Stimulated activated CD4-positive, alpha-beta T cell treated with anti-CD3 and anti-CD28 coated beads, Interleukin-2, amount 100 ng/mL, for 24 hours (primary cell): ENCODE measurements around the gene PRR5.
"Not testable (repeated sequence)": the region's sequence is repeated elsewhere in the genome, so short reads cannot be mapped to it uniquely, and the experiment has no call there.

ENCODE experiments used
- DNase-seq, 2 donors: peaks; one replicate each; pipeline ENCODE4 v3.0.0-alpha.2; 2020

Gene PRR5

GRCh38 chr22:44736581-44737405, 34.8 kb downstream of the PRR5 start:
- DNase-seq, result no peak

DNA sequence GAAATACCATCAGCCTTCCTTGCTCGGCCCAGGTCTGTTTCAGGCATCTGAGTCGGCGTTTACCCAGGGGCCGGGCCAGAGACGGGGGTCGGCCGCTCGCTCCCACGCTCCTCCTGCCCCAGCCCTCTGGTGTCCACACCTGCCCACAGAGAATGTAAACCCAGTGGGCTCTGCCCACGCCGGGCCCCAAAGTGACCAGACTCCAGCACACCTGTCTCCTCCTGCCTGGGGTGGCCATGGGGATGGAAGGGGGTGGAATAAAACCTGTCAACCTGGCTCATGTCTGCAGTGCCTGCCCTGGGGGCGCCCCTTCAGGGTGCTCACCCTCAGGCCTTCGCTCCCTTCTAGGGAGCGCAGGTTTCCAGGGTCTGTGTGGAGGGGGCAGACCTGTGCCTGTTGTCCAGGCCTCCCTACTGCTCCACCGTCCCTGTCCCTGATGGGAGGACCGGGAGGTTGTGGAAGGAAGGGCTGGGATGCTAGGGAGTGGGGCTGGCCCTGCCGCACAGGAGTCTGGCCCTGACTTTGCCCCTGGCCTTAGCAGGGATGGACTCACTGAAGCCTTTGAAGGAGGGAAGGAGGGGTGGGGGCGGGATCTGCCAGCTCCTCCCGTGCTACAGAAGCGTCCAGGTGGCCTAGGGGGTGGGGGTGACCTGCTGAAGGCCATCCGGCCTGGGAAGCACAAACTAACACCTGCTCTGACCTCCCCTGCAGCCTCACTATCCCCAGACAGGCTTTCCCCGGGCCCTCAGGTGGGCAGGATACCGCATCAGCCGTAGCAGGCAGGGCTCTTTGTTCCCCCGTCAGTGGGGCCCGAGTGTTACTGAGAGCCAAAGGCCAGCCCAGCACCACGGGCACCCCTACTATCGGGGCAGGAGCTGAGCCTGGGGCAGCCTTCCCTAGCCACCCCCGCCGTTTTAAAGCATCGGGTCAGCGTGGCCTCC, 35.7 kb downstream of the PRR5 start:
- no peak for DNase-seq

DNA sequence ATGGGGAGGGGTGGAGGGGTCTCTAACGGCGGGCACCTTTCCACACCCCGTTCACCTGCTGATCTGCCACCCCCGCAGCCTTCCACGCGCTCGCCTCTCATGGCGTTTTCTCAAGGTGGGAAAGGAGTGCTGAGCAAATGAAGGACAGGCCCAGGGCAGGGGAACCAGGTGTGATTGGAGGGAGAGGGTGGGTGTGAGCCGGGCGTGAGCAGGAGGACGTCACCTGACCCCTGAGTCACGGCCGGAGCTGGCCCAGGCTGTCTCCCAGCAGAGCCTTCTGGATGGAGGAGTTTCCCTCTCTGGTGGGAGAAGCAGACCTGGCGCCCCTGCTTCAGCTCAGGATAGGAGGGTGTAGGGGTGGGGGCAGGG, 36.3 kb downstream of the PRR5 start:
- no peak for DNase-seq

- no peak for DNase-seq
Measured at GRCh38 chr22:44739024-44739423, 37.0 kb downstream of the PRR5 start.

DNA sequence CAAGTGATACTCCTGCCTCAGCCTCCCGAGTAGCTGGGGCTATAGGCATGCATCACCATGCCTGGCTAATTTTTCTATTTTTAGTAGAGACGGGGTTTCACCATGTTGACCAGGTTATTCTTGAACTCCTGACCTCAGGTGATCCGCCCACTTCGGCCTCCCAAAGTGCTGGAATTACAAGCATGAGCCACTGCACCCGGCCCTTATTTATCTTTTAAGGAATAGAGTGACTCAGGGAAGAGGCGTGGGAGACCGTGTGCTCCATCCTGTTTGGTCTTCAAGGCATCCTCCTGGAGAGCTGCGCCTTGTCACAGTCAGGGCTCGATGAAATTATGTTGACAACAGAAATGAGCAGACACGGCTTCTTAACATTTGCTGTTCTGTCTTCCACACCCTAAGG, 37.7 kb downstream of the PRR5 start:
- DNase-seq, result not testable (repeated sequence)

DNA sequence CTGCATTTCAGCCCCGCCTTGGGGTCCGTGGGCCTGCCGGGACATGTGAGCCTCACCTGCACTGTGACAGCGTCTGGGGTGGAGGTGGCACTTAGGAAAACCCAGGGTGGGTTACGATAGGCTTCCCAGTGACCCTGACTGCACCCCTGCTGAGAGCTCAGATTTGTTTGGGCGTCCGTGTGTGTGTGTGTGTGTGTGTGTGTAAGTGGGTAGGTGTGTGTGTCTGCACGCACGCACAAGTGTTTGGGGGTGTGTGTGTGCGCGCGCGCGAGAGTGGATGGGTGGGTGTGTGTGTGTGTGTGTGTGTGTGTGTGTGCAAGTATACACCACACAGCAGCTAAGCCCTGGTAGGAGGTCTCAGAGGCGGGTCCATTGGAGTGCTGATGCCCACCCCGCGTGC, 38.3 kb downstream of the PRR5 start:
- no peak for DNase-seq

GRCh38 chr22:44741929-44742328, 39.9 kb downstream of the PRR5 start:
- no peak for DNase-seq

DNA sequence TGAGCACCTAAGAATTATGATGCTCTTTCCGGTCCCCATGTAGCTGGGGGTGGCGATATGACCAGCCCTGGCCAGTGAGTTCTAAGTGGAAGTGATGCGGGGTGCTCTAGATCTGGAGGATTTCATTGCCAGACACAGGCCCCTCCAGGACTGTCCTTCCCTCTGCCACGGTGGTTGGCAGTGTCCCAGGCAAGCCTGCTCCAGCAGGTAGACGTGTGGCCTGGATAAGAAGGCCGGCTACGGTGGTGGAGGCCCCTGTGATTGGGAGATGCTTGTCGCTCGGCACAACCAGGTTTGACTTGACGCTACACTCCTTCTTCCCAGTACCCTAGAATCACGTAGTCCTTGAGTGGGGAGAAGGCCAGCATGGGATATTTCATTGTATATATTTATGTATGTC, 41.2 kb downstream of the PRR5 start:
- DNase-seq, result no peak

- no peak for DNase-seq
Measured at GRCh38 chr22:44743804-44744211, 41.8 kb downstream of the PRR5 start.

DNA sequence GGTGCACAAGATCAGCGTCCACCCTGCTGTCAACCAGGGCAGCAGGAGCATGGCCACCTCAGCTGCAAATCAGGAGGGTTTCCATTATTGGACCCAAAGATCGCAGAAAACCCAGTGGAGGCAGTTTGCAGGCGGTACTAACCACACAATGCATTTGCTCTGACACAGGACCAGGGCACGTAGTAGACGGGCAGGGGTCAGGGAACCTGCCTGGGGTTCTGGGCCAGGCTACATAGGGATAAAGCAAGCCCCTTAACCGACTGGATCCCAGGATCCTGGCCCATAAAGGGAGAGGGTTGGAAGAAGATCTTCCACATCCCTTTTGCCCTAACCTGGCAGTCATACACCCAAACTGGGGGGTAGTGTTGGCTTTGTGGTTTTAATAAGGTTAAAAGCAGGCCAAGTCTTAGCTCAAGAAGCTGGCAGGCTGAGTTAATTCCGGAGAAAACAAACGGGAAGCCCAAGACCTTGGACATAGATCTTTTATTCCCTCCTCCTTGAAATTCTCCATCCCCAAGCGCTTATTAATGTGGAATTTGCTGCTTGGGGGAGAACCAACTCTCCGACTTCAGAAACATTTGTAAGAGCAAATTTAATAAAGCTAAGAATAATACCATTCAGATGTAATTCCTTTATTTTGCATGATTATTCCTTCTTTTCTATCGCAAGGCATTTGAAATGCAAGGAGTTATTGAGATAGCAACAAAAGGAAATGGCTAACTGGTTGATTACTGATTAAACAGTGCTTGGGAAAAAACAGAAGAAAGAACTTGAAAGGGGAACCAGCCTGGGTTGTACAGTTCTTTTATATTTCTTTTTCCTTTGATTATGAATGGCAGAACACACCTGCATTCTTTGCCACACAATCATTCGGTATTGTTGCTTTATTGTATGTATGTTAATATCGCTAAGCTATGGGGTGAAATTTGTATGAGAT, 44.1 kb downstream of the PRR5 start:
- DNase-seq, result no peak

DNA sequence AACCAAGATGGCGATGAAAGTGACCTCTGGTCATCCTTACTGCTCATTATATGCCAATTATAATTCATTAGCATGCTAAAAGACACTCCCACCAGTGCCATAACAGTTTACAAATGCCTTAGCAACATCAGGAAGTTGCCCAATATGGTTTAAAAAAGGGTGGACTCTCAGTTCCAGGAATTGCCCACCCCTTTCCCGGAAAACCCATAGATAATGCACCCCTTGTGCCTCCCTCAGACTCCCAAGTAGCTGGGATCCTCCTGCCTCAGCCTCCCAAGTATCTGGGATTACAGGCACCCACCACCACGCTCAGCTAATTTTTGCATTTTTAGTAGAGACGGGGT, 45.8 kb downstream of the PRR5 start:
- not testable (repeated sequence) for DNase-seq

DNA sequence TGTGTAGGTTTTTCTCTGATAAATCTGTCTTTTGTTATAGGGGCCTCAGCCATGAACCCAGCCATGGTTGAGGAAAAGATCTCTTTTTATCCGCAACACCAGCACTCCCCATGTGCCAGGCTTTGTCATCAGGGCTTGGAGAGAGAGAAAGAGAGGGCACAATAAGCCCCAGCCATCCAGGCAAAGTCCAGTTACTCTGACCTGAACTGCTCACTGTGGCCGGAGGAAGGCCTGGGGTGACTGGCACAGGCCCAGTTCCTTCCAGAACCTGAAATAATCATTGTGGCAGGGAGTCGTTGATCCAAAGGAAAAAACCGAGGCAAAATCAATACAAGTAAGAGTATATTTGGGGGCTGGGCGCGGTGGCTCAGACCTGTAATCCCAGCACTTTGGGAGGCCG, 46.5 kb downstream of the PRR5 start:
- DNase-seq, result no peak

DNA sequence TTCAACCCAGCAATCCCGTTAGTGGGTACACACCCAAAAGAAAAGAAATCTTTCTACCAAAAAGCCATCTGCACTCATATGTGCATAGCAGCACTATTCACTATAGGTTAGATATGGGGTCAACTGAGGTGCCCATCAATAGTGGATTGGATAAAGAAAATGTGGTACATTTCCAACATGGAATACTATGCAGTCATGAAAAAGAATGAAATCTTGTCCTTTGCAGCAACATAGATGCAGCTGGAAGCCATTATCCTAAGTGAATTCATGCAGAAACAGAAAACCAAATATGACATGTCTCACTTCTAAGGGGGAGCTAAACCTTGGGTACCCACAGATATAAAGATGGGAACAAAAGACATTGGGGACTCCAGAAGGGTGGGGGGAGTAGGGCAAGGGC, 48.5 kb downstream of the PRR5 start:
- no peak for DNase-seq

DNA sequence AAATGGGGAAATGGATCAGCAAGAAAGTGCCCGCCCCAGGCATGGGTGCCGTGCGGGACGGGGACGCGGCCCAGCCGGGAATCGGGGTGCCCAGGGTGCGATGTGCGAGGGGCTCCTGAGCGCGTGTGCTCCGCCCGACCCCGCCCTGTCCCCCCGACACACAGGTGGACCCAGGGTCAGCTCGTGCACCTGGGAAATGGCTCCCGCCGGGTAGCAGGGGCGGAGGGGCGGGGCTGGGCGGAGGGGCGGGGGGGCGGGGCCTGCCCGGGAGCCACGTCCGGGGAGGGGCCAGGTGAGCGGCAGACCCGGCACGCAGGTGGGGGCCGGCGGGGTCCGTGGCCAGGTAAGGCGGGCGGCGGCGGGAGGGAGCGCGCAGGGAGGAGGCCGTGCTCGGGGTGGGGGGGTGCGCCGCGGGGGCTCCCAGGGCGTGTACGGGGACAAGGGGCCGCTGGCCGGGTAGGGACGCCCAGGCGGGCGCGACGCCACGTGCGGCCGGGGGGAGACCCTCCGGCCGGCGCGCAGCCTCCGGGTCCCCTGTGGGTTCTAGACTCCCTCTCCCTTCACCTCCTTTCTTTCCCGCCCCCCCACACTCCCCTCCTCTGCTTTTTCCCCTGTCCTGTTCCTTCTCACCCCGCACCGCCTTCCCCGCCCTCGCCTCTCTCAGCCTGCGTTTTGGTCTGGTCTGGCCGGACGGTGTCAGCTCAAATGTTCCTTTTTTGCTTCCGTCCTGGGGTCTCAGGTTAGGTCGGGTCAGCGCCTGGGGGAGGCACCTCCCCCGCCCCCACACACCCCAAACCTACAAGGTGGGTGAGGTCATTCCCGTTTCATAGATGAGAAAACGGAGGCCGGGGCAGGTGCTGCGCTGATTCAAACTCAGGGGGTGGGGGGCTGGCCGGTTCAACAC, 50.5 kb downstream of the PRR5 start, which contains the start of gene ARHGAP8:
ARHGAP8 (plus strand) TSS at position 291 of the 904 bp plus-strand sequence. CDS start 33,953 bp downstream, outside the sequence.
- no peak for DNase-seq

- no peak for DNase-seq
Measured at GRCh38 chr22:44753189-44754042, 51.4 kb downstream of the PRR5 start.

DNA sequence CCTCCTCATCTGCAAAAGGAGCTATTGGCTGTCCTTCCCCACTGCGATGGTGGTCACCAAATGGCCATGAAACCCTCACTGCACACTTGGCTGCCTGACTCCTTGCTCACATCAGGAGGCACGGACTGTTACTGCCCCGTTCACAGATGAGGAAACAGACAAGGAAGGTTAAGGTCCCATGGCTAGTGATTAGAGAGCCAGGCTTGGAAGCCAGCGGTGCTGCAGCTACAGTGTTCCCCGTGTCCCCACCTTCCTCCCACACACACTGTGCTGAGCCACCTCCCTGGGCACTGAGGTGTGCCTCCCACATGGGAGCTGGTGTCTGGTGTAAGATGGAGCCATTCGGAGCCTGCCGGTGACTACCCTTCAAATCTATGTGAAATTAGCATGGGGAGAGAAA, 53.0 kb downstream of the PRR5 start:
- DNase-seq, result no peak

- no peak for DNase-seq
Measured at GRCh38 chr22:44755417-44755816, 53.4 kb downstream of the PRR5 start.

- no peak for DNase-seq
Measured at GRCh38 chr22:44755956-44756361, 54.0 kb downstream of the PRR5 start.

DNA sequence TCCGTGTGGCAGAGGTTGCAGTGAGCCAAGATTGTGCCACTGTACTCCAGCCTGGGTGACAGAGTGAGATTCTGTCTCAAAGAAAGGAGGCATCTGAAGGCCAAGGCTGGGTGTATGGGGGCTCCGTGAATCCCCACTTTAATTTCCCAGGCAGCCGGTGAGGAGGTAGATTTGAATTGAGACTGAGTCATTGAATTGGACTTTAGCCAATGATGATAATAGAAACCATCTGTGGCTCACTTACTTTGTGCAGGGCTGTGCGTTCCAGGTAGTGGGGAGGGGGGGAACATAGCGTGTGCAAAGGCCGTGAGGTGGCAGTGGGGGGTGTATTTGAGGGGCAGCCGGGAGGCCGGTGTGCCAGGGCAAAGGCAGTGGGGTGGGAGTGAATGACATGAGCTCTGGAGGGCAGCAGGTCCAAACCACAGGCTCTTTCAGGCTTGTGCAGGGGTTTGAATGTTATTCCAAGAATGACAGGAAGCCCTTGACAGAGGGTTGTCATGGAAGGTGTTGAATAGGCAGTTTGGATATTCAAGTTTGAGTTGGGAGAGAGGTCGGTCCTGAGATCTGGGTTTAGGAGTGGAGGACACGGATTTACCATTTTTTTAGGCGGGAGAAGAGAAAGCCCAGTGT, 56.5 kb downstream of the PRR5 start:
- DNase-seq, result no peak

GRCh38 chr22:44759001-44759400, 57.0 kb downstream of the PRR5 start:
- no peak for DNase-seq
